HG03469 (cell line): ENCODE data around the gene RRAS.
A peak's percentile ranks its signal among the peaks of the same experiment; 100 is the strongest.

Experiments used
- ATAC-seq: cut with Tn5 transposase; IDR thresholded peaks from one replicate; pipeline ENCODE4 v1.9.1; 2021; ENCODE audit warnings: mild to moderate bottlenecking, moderate library complexity, moderate number of reproducible peaks; ENCODE audit not compliant: unreplicated experiment

The RRAS gene

GRCh38 chr19:49640113-49640898 lies at the start of gene RRAS:
Gene RRAS, minus strand, starts transcription at chr19:49640143. Its CDS starts 45 bp downstream, at chr19:49640098.
- peak; percentile 40 for ATAC-seq

- ATAC-seq: no peak
These were observed 49.5 kb upstream of the RRAS start, which contains the start of gene ADM5 for GRCh38 chr19:49689133-49690078. Gene ADM5, plus strand, starts transcription at chr19:49689594. Its CDS starts 244 bp downstream, at chr19:49689838.

- no peak for ATAC-seq
These were observed 48.7 kb upstream of the RRAS start for GRCh38 chr19:49688531-49689132.

GRCh38 chr19:49687566-49688316 lies 47.8 kb upstream of the RRAS start:
- no peak for ATAC-seq

GRCh38 chr19:49687150-49687549 lies 47.2 kb upstream of the RRAS start:
- no peak for ATAC-seq

GRCh38 chr19:49686503-49687088 lies 46.7 kb upstream of the RRAS start:
- no peak for ATAC-seq

GRCh38 chr19:49685845-49686332 lies 45.9 kb upstream of the RRAS start:
- no peak for ATAC-seq

- no peak for ATAC-seq
These were observed 45.1 kb upstream of the RRAS start for GRCh38 chr19:49684983-49685553.

- no peak for ATAC-seq
These were observed 44.5 kb upstream of the RRAS start for GRCh38 chr19:49684251-49684982.

GRCh38 chr19:49683814-49684250 lies 43.9 kb upstream of the RRAS start:
- ATAC-seq: no peak

- no peak for ATAC-seq
These were observed 42.3 kb upstream of the RRAS start for GRCh38 chr19:49682274-49682673.

GRCh38 chr19:49681830-49682229 lies 41.9 kb upstream of the RRAS start:
- no peak for ATAC-seq

- no peak for ATAC-seq
These were observed 40.7 kb upstream of the RRAS start for GRCh38 chr19:49680421-49681351.

- ATAC-seq: no peak
These were observed 39.9 kb upstream of the RRAS start for GRCh38 chr19:49679771-49680413.

GRCh38 chr19:49678985-49679770 lies 39.2 kb upstream of the RRAS start:
- ATAC-seq: no peak

GRCh38 chr19:49677901-49678674 lies 38.1 kb upstream of the RRAS start:
- ATAC-seq: no peak
